Suprapubic skin (tissue), 4 donors: ENCODE data around the gene SAMD4A. TPM values are rescaled to one million over a fixed set of nuclear protein-coding genes. Genes with fewer than 3 reads are reported as not detected.
A peak's percentile ranks its signal among the peaks of the same experiment; 100 is the strongest.

Experiments
- DNase-seq, 2 donors: peaks; one replicate each; pipeline ENCODE4 v3.0.0-alpha.2; 2019; ENCODE audit warnings: low spot score in 2 of 2
- H3K27ac ChIP-seq: fragments of 200-600 bp; sonication (generic); one replicate; pipeline ENCODE4 v1.5.1; 2019
- H3K27me3 ChIP-seq: fragments of 200-600 bp; sonication (generic); one replicate; pipeline ENCODE4 v1.5.1; 2019
- H3K36me3 ChIP-seq: fragments of 200-600 bp; sonication (generic); one replicate; pipeline ENCODE4 v1.5.1; 2019
- H3K4me1 ChIP-seq: fragments of 200-600 bp; sonication (generic); one replicate; pipeline ENCODE4 v1.5.1; 2019
- H3K4me3 ChIP-seq: fragments of 200-600 bp; sonication (generic); one replicate; pipeline ENCODE4 v1.5.1; 2019; ENCODE audit warnings: mild to moderate bottlenecking
- H3K9me3 ChIP-seq: fragments of 200-600 bp; sonication (generic); one replicate; pipeline ENCODE4 v1.5.1; 2019
- CTCF ChIP-seq, 2 donors: fragments of 200-600 bp in 1 of 2; fragments of 450-650 bp in 1 of 2; sonication (generic) in 1 of 2; IDR thresholded peaks; one replicate each; pipeline ENCODE4 v1.5.1; 2016 to 2019; ENCODE audit warnings: antibody characterized with exemption in 2 of 2, mild to moderate bottlenecking in 1 of 2, moderate library complexity in 1 of 2
- EP300 ChIP-seq: sonication (generic); formaldehyde crosslinking; IDR thresholded peaks from one replicate; pipeline ENCODE4 v1.6.1; 2017; ENCODE audit warnings: antibody characterized with exemption
- POLR2A ChIP-seq, 2 donors: fragments of 450-650 bp; IDR thresholded peaks; one replicate each; pipeline ENCODE4 v1.6.1; 2017; ENCODE audit warnings: antibody characterized with exemption in 2 of 2, mild to moderate bottlenecking in 2 of 2, moderate library complexity in 2 of 2
- POLR2AphosphoS5 ChIP-seq, 3 donors: sonication (generic); formaldehyde crosslinking; IDR thresholded peaks; one replicate each; pipeline ENCODE4 v1.6.1; 2017; ENCODE audit warnings: antibody characterized with exemption in 3 of 3
- WGBS: methylation state at CpG from one replicate; pipeline ENCODE4 v1.1.5; 2018; 5-methylcytosine and 5-hydroxymethylcytosine counted together
- total RNA-seq, 4 donors: library from RNA; depleted of rRNA; stranded (reverse); fragments of >200 nt; gene quantifications; one replicate each; pipeline ENCODE4 v1.1.0, GENCODE V29; 2016

SAMD4A gene
- total RNA-seq, 4 donors from 2014 or later = 7.7 to 26.6 (median 9.7) TPM

GRCh38 chr14:54650331-54650958, 83.5 kb downstream of the SAMD4A start:
- Histone ChIP-seq H3K27me3 (no peaks in the 10 kb centered on the region), H3K4me3 (peak overlapping the region; percentile 9)
- WGBS = 54% methylated on average over 10 of the region's 10 CpGs

GRCh38 chr14:54650959-54651351, 84.0 kb downstream of the SAMD4A start:
- peak overlapping the region; percentile 9 for H3K4me3 ChIP-seq
- no peaks in the 10 kb centered on the region for H3K9me3 ChIP-seq
- no peak for DNase-seq
- no peaks in the 10 kb centered on the region for H3K27me3 ChIP-seq
- TF ChIP-seq EP300 = no peak
- TF ChIP-seq POLR2AphosphoS5 (IDR thresholded peaks at IDR 0.05) = no peak
- TF ChIP-seq POLR2A (IDR thresholded peaks at IDR 0.05) = no peak
- TF ChIP-seq CTCF (IDR thresholded peaks at IDR 0.05) = no peak
- WGBS = 65% methylated on average over 5 of the region's 5 CpGs
- peaks cover 54% of the 10 kb centered on the region for H3K4me1 ChIP-seq
- peak overlapping the region; percentile 91 for H3K27ac ChIP-seq
- H3K36me3 ChIP-seq = no peaks in the 10 kb centered on the region

More at GRCh38 chr14:54650331-54650958, 83.5 kb downstream of the SAMD4A start:
- peak in 1 of 2 donors; percentile 80 for DNase-seq
- H3K9me3 ChIP-seq = no peaks in the 10 kb centered on the region
- peak overlapping the region; percentile 91 for H3K27ac ChIP-seq
- H3K36me3 ChIP-seq = no peaks in the 10 kb centered on the region
- TF ChIP-seq POLR2A (IDR thresholded peaks at IDR 0.05) (peak in 1 of 2 donors; percentile 26), EP300 (no peak), CTCF (IDR thresholded peaks at IDR 0.05) (no peak), POLR2AphosphoS5 (IDR thresholded peaks at IDR 0.05) (peak in 1 of 3 donors; percentile 31)
- peaks cover 54% of the 10 kb centered on the region for H3K4me1 ChIP-seq

GRCh38 chr14:54651649-54652048, 84.7 kb downstream of the SAMD4A start:
- no peak for DNase-seq
- Histone ChIP-seq H3K36me3 (no peaks in the 10 kb centered on the region), H3K4me3 (no peak overlapping the region), H3K27ac (peak overlapping the region; percentile 91), H3K4me1 (peaks cover 51% of the 10 kb centered on the region), H3K27me3 (no peaks in the 10 kb centered on the region), H3K9me3 (no peaks in the 10 kb centered on the region)
- TF ChIP-seq EP300 (no peak), POLR2A (IDR thresholded peaks at IDR 0.05) (no peak), POLR2AphosphoS5 (IDR thresholded peaks at IDR 0.05) (no peak), CTCF (IDR thresholded peaks at IDR 0.05) (no peak)
- WGBS = 34% methylated on average over 4 of the region's 4 CpGs

- WGBS = 20% methylated on average over 6 of the region's 6 CpGs
- no peaks in the 10 kb centered on the region for H3K27me3 ChIP-seq
- peaks cover 51% of the 10 kb centered on the region for H3K4me1 ChIP-seq
- H3K4me3 ChIP-seq = peak overlapping the region; percentile 28
- DNase-seq = peak; percentile 90 to 91
- no peaks in the 10 kb centered on the region for H3K36me3 ChIP-seq
- no peaks in the 10 kb centered on the region for H3K9me3 ChIP-seq
- peak overlapping the region; percentile 91 for H3K27ac ChIP-seq
- peak in 2 of 3 donors; percentile 86 to 89 for TF ChIP-seq POLR2AphosphoS5 (IDR thresholded peaks at IDR 0.05)
- TF ChIP-seq CTCF (IDR thresholded peaks at IDR 0.05) = no peak
Measured at GRCh38 chr14:54652188-54652587, 85.3 kb downstream of the SAMD4A start.

GRCh38 chr14:54652605-54653052, 85.7 kb downstream of the SAMD4A start:
- H3K27ac ChIP-seq = peak overlapping the region; percentile 91
- no peak for TF ChIP-seq EP300
- TF ChIP-seq POLR2AphosphoS5 (IDR thresholded peaks at IDR 0.05) = peak in 1 of 3 donors; percentile 19
- peak in 1 of 2 donors; percentile 8 for TF ChIP-seq POLR2A (IDR thresholded peaks at IDR 0.05)
- TF ChIP-seq CTCF (IDR thresholded peaks at IDR 0.05) = no peak
- peaks cover 51% of the 10 kb centered on the region for H3K4me1 ChIP-seq
- no peaks in the 10 kb centered on the region for H3K27me3 ChIP-seq
- peak in 1 of 2 donors; percentile 85 for DNase-seq
- WGBS = 28% methylated on average over 11 of the region's 11 CpGs
- H3K36me3 ChIP-seq = no peaks in the 10 kb centered on the region
- H3K4me3 ChIP-seq = peak overlapping the region; percentile 28
- no peaks in the 10 kb centered on the region for H3K9me3 ChIP-seq
